Testis (tissue), 3 donors: ENCODE data around the gene SHBG. TPM values are rescaled to one million over a fixed set of nuclear protein-coding genes. Genes with fewer than 3 reads are reported as not detected.

Experiments used
- DNase-seq: peaks from one replicate; pipeline ENCODE4 v3.0.0-alpha.2; 2019
- H3K27ac ChIP-seq, 2 donors: fragments of 200-600 bp; sonication (generic); one replicate each; pipeline ENCODE4 v1.5.1; 2019
- H3K27me3 ChIP-seq: fragments of 200-600 bp; sonication (generic); one replicate; pipeline ENCODE4 v1.5.1; 2019
- H3K36me3 ChIP-seq: fragments of 200-600 bp; sonication (generic); one replicate; pipeline ENCODE4 v1.5.1; 2017; ENCODE audit warnings: low read depth; ENCODE audit errors: missing control alignments
- H3K4me1 ChIP-seq: fragments of 200-600 bp; sonication (generic); one replicate; pipeline ENCODE4 v1.5.1; 2019
- H3K4me3 ChIP-seq, 2 donors: fragments of 200-600 bp; sonication (generic); one replicate each; pipeline ENCODE4 v1.5.1; 2017 to 2019
- H3K9me3 ChIP-seq: fragments of 200-600 bp; sonication (generic); one replicate; pipeline ENCODE4 v1.5.1; 2017
- POLR2A ChIP-seq: fragments of 450-650 bp; IDR thresholded peaks from one replicate; pipeline ENCODE4 v1.6.1; 2017; ENCODE audit warnings: antibody characterized with exemption, mild to moderate bottlenecking, moderate library complexity
- WGBS, 2 donors: methylation state at CpG; one replicate each; pipeline ENCODE4 v1.1.5; 2018; 5-methylcytosine and 5-hydroxymethylcytosine counted together
- intact Hi-C: fragments of 100-400 bp; cut with DNase I; formaldehyde crosslinking; loops from one replicate; pipeline ENCODE4 v1.15.1; 2023; ENCODE audit warnings: low total_unique reads
- polyA plus RNA-seq: library from polyadenylated mRNA; stranded (reverse); fragments of 350-450 nt; fragmentation: Illumina TruSeq; extraction: RNeasy Lipid Tissue Mini Kit (QIAGEN cat#74804); gene quantifications from one replicate; pipeline ENCODE4 v1.2.3, GENCODE V29; 2014; ENCODE audit warnings: low read depth, low replicate concordance; ENCODE audit not compliant: insufficient read depth
- total RNA-seq, 2 donors: library from RNA; depleted of rRNA; stranded (reverse); fragments of >200 nt; gene quantifications; one replicate each; pipeline ENCODE4 v1.2.3, GENCODE V29; 2016
- TF ChIP-seq, protein P1 (sequence below), 3 experiments: fragments of 450-650 bp in 2 of 3; fragments of 200-600 bp in 1 of 3; sonication (generic) in 1 of 3; IDR thresholded peaks; one replicate each; pipeline ENCODE4 v1.5.1; 2016 to 2019; ENCODE audit warnings: antibody characterized with exemption in 3 of 3, mild to moderate bottlenecking in 2 of 3, moderate library complexity in 1 of 3

SHBG gene
- total and polyA plus RNA-seq, 3 donors from 2014 or later, result 3.2 to 17.8 (median 6.1) TPM

DNA sequence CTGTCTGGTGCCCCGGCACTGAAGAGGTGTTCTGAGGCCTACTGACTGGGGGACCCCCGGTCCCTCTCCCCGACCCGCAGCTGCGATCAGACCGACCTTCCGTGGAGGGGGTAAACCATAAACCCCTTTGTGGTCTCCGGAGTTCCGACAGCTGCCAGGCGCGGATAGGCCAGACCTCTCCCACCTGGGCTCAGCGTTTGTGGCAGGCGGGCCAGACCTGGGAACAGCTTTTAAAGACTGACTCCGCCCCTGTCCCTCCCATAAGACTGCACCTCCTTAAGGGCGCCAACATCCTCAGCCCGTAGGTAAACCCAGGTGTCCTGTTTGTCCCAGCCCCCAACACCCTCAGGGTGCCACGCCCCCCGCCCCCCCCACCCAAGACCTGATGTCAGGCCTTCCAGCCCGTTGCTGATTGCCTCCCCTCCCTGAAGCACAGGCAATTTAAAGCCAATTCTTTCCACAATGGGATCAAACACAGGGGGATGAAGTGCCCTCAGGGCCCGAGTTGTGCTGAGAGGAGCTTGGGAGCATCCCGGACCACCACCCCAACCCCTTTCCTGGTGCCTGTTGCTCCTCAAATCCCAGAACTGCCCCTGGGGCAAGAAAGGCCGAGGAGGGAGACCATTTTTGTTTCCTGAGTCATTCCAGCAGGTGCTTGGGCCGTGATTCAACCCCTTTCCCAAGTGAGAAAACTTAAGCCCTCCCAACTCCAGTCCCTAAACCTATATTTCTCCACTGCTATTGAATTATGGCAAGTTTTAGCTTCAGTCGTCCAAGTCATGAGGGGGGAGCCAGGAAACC, 39.8 kb upstream of the SHBG start, which contains the start of gene SOX15:
SOX15 (minus strand) TSS at position 204 of the 801 bp plus-strand sequence. CDS start 418 bp downstream, outside the sequence.
- no peak for DNase-seq
- 43 to 59% methylated on average over 17 to 24 of the region's 24 CpGs for WGBS, 2 donors
- Histone ChIP-seq H3K4me3 (peak within 1 kb of the TSS; percentile 47 to 61), H3K27ac (peak within 1 kb of the TSS; percentile 28 to 53), H3K9me3 (no peaks in the 10 kb centered on the region), H3K4me1 (peaks cover 2% of the 10 kb centered on the region), H3K36me3 (no peaks in the 10 kb centered on the region), H3K27me3 (no peaks in the 10 kb centered on the region)
- no peak for TF ChIP-seq POLR2A
- TF ChIP-seq, protein P1, sequence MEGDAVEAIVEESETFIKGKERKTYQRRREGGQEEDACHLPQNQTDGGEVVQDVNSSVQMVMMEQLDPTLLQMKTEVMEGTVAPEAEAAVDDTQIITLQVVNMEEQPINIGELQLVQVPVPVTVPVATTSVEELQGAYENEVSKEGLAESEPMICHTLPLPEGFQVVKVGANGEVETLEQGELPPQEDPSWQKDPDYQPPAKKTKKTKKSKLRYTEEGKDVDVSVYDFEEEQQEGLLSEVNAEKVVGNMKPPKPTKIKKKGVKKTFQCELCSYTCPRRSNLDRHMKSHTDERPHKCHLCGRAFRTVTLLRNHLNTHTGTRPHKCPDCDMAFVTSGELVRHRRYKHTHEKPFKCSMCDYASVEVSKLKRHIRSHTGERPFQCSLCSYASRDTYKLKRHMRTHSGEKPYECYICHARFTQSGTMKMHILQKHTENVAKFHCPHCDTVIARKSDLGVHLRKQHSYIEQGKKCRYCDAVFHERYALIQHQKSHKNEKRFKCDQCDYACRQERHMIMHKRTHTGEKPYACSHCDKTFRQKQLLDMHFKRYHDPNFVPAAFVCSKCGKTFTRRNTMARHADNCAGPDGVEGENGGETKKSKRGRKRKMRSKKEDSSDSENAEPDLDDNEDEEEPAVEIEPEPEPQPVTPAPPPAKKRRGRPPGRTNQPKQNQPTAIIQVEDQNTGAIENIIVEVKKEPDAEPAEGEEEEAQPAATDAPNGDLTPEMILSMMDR (IDR thresholded peaks at IDR 0.05), result no peak
- intact Hi-C loops, result no loop called here

DNA sequence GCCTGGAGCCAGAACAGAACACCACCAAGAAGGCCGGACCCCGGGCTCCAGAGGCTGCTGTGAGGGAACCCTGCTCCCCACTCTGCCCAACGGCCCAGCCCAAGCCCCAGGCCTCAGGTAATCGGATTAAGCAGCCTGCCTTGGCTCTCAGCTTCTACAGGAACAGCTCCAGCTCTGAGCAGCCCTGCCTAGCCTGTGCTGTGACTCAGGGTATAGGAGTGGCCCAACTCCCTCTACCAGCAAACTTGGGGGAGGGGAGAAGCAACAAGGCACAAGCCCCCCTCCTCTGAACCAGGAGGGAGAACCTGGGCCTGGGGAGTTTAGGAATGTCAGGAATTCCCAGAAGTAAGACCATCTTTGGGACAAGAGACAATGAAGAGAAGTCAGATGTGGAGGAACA, 39.2 kb upstream of the SHBG start:
- H3K27ac ChIP-seq, result no peak overlapping the region
- WGBS, 2 donors, result 53 to 80% methylated on average over 3 to 4 of the region's 4 CpGs

DNA sequence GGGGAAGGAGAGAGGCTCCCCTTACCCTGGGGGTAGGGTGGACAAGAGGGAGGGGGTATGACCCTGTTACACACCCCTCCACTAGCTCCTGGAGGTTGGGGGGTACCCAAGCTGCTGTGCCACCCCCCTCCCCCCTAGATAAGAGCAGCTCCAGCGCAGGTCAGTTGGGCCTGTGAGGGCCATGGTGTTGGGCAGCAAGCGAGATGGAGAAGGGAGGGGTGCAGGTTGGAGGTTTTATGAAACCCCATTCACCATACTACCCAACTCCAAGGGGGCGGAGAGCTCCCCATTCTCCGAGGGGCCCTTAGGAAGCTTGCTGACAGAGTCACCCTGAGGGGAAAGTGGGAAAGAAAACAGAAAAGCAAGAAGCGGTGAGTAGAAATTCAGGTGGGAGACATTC, 38.3 kb upstream of the SHBG start:
- Histone ChIP-seq H3K4me3 (no peak overlapping the region), H3K9me3 (no peaks in the 10 kb centered on the region), H3K27me3 (no peaks in the 10 kb centered on the region), H3K36me3 (no peaks in the 10 kb centered on the region), H3K4me1 (peaks cover 2% of the 10 kb centered on the region), H3K27ac (no peak overlapping the region)
- no peak for TF ChIP-seq POLR2A
- TF ChIP-seq, protein P1 (IDR thresholded peaks at IDR 0.05), result no peak
- intact Hi-C loops, result no loop called here
- 88 to 92% methylated on average over 5 of the region's 5 CpGs for WGBS, 2 donors
- DNase-seq, result no peak

More for the DNA sequence above, 39.2 kb upstream of the SHBG start:
- H3K4me3 ChIP-seq, result no peak overlapping the region
- DNase-seq, result no peak
- no peaks in the 10 kb centered on the region for H3K27me3 ChIP-seq
- no peaks in the 10 kb centered on the region for H3K36me3 ChIP-seq
- no peaks in the 10 kb centered on the region for H3K9me3 ChIP-seq
- peaks cover 2% of the 10 kb centered on the region for H3K4me1 ChIP-seq
- TF ChIP-seq, protein P1 (IDR thresholded peaks at IDR 0.05), result no peak
- no peak for TF ChIP-seq POLR2A
- intact Hi-C loops, result no loop called here

DNA sequence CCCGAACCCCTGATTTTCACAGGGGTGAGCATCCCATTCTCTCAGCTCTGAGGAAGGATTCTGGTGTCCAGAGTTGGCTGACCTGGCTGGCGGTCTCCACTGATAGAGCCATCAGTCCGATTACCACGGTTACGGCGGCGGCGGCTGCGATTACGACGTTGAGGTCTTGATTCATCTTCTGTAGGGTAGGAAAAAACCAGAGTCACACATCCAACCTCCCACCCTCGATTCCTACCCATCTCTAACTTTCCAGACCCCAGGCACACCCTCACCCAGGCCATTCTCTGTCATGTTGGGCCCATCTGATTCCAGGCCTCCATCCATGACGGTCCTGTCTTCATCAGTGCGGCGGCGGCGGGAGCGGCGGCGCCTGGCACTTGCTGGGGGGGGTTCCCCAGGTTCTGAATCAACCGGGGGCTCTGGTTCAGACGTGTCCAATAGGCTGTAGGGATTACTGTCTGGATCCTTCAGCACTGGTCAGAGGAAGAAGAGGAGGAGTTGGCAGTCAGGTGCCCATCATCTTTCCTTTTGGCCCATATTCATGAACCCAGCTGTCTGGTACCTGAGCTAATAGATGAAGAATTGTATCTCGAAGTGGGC, 37.4 kb upstream of the SHBG start:
- Histone ChIP-seq H3K4me1 (peaks cover 2% of the 10 kb centered on the region), H3K9me3 (no peaks in the 10 kb centered on the region), H3K27ac (no peak overlapping the region), H3K27me3 (no peaks in the 10 kb centered on the region), H3K36me3 (no peaks in the 10 kb centered on the region), H3K4me3 (no peak overlapping the region)
- no peak for DNase-seq
- intact Hi-C loops, result no loop called here
- WGBS, 2 donors, result 93 to 95% methylated on average over 23 of the region's 23 CpGs
- no peak for TF ChIP-seq POLR2A
- TF ChIP-seq, protein P1 (IDR thresholded peaks at IDR 0.05), result no peak
